ENCODE data around the gene UBE2S. TPM values are rescaled to one million over a fixed set of nuclear protein-coding genes. Genes with fewer than 3 reads are reported as not detected.
A peak's percentile ranks its signal among the peaks of the same experiment; 100 is the strongest.
"Not testable (repeated sequence)": the region's sequence is repeated elsewhere in the genome, so short reads cannot be mapped to it uniquely, and the experiment has no call there.

The UBE2S gene
- total and polyA plus RNA-seq, 4 donors: 14.6 to 124 (median 79.7) TPM

GRCh38 chr19:55449469-55449868 is 41.9 kb upstream of the UBE2S start:
- no peak overlapping the region for H3K27ac ChIP-seq (ENCODE audit: low read depth, low read length)

GRCh38 chr19:55448175-55448490 is 40.5 kb upstream of the UBE2S start:
- H3K27ac ChIP-seq (ENCODE audit: low read depth, low read length); H3K36me3 ChIP-seq (ENCODE audit: control insufficient read depth, insufficient read depth, low read length); H3K4me3 ChIP-seq (ENCODE audit: low read depth, low read length); H3K9me3 ChIP-seq (ENCODE audit: control insufficient read depth, insufficient read depth, low read length); DNase-seq (ENCODE audit: low read depth in 4 of 6, low spot score in 6 of 6): not testable (repeated sequence)
- WGBS (ENCODE audit: insufficient coverage): 76% methylated on average over 5 of the region's 5 CpGs
- H3K4me1 ChIP-seq (ENCODE audit: control insufficient read depth, insufficient read depth, low read length): peaks cover 69% of the 10 kb centered on the region
- peaks cover 20% of the 10 kb centered on the region for H3K27me3 ChIP-seq (ENCODE audit: control insufficient read depth, insufficient read depth, low read length)

More at GRCh38 chr19:55449469-55449868, 41.9 kb upstream of the UBE2S start:
- 27% methylated on average over 16 of the region's 16 CpGs for WGBS (ENCODE audit: insufficient coverage)
- DNase-seq (ENCODE audit: low read depth in 4 of 6, low spot score in 6 of 6): no peak
- Histone ChIP-seq H3K4me1 (ENCODE audit: control insufficient read depth, insufficient read depth, low read length) (peaks cover 70% of the 10 kb centered on the region), H3K4me3 (ENCODE audit: low read depth, low read length) (no peak overlapping the region), H3K36me3 (ENCODE audit: control insufficient read depth, insufficient read depth, low read length) (peaks cover 13% of the 10 kb centered on the region), H3K9me3 (ENCODE audit: control insufficient read depth, insufficient read depth, low read length) (no peaks in the 10 kb centered on the region), H3K27me3 (ENCODE audit: control insufficient read depth, insufficient read depth, low read length) (peaks cover 12% of the 10 kb centered on the region)

DNA sequence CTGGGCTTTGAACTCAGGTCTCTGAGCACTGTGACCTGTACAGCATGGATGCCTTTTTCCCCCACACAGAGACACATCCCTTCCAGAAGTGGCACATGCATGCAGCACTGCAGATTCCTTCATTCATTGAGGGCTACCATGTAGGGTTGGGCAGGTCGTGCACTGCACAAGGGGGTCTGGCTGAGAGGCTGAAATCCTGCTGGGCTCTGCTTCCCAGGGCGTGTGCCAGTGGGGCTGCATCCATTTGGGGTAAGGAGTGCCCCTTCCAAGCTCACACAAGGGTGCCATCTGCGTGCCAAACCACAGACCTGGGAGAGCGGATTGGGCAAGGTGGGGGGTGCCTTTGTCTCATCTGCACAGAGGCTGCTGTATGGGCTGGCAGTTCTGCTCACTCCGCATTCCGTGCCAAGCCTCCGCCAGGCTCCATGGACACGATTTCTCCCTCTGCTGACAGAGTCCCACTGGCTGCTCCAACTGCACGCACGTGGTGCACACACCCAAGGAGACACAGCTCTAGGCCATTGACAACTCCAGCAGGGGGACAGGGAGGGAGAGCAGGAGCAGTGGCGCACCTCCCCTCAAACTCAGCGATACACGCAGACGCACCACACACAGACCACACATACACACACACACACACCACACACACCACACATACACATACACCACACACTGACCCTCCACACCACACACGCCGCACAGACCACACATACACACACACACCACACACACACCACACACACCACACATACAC is 40.0 kb upstream of the UBE2S start:
- peak in 2 of 6 donors; percentile 82 to 85 for DNase-seq (ENCODE audit: low read depth in 4 of 6, low spot score in 6 of 6)
- peaks cover 23% of the 10 kb centered on the region for H3K27me3 ChIP-seq (ENCODE audit: control insufficient read depth, insufficient read depth, low read length)
- 14% methylated on average over 15 of the region's 16 CpGs for WGBS (ENCODE audit: insufficient coverage)

DNA sequence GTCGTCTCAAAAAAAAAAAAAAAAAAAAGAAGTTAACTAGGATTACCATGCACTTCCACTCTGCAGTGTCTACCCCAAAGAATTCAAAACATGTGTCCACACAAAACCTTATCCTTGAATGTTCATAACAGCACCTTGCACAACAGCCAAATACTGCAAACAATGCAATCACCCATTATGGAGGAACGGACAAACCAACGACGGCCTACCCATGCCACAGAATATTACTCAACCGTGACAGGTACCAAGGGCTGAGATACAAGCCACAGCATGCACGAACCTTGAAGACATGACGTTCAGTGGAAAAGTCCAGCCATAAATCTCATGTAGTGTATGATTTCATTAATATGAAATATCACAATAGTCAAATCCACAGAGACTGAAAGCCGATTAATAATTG is 38.5 kb upstream of the UBE2S start:
- H3K4me3 ChIP-seq (ENCODE audit: low read depth, low read length): no peak overlapping the region
- peaks cover 15% of the 10 kb centered on the region for H3K36me3 ChIP-seq (ENCODE audit: control insufficient read depth, insufficient read depth, low read length)
- no peak overlapping the region for H3K27ac ChIP-seq (ENCODE audit: low read depth, low read length)
- H3K9me3 ChIP-seq (ENCODE audit: control insufficient read depth, insufficient read depth, low read length): no peaks in the 10 kb centered on the region
- 82% methylated on average over 3 of the region's 8 CpGs for WGBS (ENCODE audit: insufficient coverage)
- no peak for DNase-seq (ENCODE audit: low read depth in 4 of 6, low spot score in 6 of 6)
- peaks cover 69% of the 10 kb centered on the region for H3K4me1 ChIP-seq (ENCODE audit: control insufficient read depth, insufficient read depth, low read length)
- H3K27me3 ChIP-seq (ENCODE audit: control insufficient read depth, insufficient read depth, low read length): peaks cover 28% of the 10 kb centered on the region

More for the DNA sequence above, 40.0 kb upstream of the UBE2S start:
- Histone ChIP-seq H3K36me3 (ENCODE audit: control insufficient read depth, insufficient read depth, low read length) (peaks cover 6% of the 10 kb centered on the region), H3K4me1 (ENCODE audit: control insufficient read depth, insufficient read depth, low read length) (peaks cover 69% of the 10 kb centered on the region), H3K4me3 (ENCODE audit: low read depth, low read length) (no peak overlapping the region), H3K27ac (ENCODE audit: low read depth, low read length) (no peak overlapping the region), H3K9me3 (ENCODE audit: control insufficient read depth, insufficient read depth, low read length) (no peaks in the 10 kb centered on the region)

DNA sequence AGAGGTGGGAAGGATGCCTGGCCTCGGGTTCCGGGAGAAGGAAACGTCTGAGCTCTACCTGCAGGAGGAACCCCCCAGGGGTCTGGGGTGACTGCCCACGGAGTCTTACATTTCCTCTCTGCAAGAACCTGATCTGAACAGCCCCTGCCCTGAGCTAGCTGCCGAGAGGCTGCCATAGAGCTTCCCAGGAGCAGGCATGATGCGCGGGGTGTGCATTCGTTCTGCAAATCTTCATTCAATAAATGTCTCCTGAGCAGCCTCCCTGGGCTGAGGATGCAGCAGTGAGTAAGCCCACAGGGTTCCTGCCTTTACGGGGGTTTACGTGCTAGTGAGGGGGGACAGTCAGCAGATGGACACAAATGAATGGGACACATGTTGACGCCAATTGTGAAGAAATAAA is 37.1 kb upstream of the UBE2S start:
- H3K27ac ChIP-seq (ENCODE audit: low read depth, low read length): no peak overlapping the region
- WGBS (ENCODE audit: insufficient coverage): 31% methylated on average over 10 of the region's 11 CpGs
- H3K36me3 ChIP-seq (ENCODE audit: control insufficient read depth, insufficient read depth, low read length): peaks cover 24% of the 10 kb centered on the region
- no peak overlapping the region for H3K4me3 ChIP-seq (ENCODE audit: low read depth, low read length)
- peaks cover 71% of the 10 kb centered on the region for H3K4me1 ChIP-seq (ENCODE audit: control insufficient read depth, insufficient read depth, low read length)
- no peak for DNase-seq (ENCODE audit: low read depth in 4 of 6, low spot score in 6 of 6)
- H3K9me3 ChIP-seq (ENCODE audit: control insufficient read depth, insufficient read depth, low read length): no peaks in the 10 kb centered on the region
- H3K27me3 ChIP-seq (ENCODE audit: control insufficient read depth, insufficient read depth, low read length): peaks cover 40% of the 10 kb centered on the region

- Histone ChIP-seq H3K4me1 (ENCODE audit: control insufficient read depth, insufficient read depth, low read length) (peaks cover 64% of the 10 kb centered on the region), H3K36me3 (ENCODE audit: control insufficient read depth, insufficient read depth, low read length) (peaks cover 27% of the 10 kb centered on the region), H3K27me3 (ENCODE audit: control insufficient read depth, insufficient read depth, low read length) (peaks cover 40% of the 10 kb centered on the region), H3K9me3 (ENCODE audit: control insufficient read depth, insufficient read depth, low read length) (no peaks in the 10 kb centered on the region), H3K27ac (ENCODE audit: low read depth, low read length) (no peak overlapping the region), H3K4me3 (ENCODE audit: low read depth, low read length) (no peak overlapping the region)
- 51% methylated on average over 12 of the region's 18 CpGs for WGBS (ENCODE audit: insufficient coverage)
- no peak for DNase-seq (ENCODE audit: low read depth in 4 of 6, low spot score in 6 of 6)
Measured at GRCh38 chr19:55443824-55444480, 36.4 kb upstream of the UBE2S start.

DNA sequence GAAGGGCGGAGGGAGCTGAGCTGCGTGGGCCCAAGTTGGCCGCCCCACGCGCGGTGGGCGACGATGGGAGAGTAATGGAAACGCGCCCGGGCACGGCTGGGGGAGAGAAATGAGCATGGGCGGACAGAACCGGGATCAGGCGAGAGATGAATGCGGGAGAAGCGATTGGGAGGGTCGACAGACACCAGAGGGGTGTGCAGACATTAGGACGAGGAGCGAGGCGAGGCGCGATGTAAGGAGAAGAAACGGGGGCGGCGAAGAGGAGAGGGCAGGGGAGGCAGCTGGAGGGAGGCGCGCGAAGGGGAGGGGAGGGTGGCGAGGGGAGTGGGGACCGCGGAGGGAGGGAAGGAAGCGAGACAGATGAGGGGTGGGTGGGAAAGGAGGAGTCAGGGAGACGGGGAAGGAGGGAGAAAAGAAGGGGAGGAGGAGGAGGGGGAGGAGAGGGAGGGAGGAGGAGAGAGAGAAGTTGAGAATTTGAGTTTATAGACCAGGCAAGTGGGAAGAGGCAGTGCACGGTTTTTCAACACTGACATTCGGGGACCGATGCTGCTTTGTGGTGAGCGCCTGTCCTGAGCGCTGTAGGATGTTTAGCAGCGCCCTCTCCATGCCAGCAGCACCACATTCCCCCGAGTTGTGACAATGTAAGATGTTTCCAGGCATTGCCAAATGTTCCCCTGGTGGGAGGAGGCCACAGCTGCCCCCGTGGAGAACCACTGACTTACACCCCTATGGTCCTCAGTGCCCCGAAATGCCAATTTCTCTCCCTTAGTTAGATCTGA is 35.6 kb upstream of the UBE2S start, which contains the start of gene SHISA7:
Gene SHISA7, minus strand, starts transcription at position 256 of the 779 bp plus-strand sequence. CDS start 437 bp downstream, outside the sequence.
- Histone ChIP-seq H3K9me3 (ENCODE audit: control insufficient read depth, insufficient read depth, low read length) (no peaks in the 10 kb centered on the region), H3K4me3 (ENCODE audit: low read depth, low read length) (no peak within 1 kb of the TSS), H3K4me1 (ENCODE audit: control insufficient read depth, insufficient read depth, low read length) (peaks cover 58% of the 10 kb centered on the region), H3K27ac (ENCODE audit: low read depth, low read length) (no peak within 1 kb of the TSS), H3K36me3 (ENCODE audit: control insufficient read depth, insufficient read depth, low read length) (peaks cover 31% of the 10 kb centered on the region), H3K27me3 (ENCODE audit: control insufficient read depth, insufficient read depth, low read length) (peaks cover 40% of the 10 kb centered on the region)
- 5% methylated on average over 38 of the region's 43 CpGs for WGBS (ENCODE audit: insufficient coverage)
- DNase-seq (ENCODE audit: low read depth in 4 of 6, low spot score in 6 of 6): peak in 2 of 6 donors; percentile 68 to 71

DNA sequence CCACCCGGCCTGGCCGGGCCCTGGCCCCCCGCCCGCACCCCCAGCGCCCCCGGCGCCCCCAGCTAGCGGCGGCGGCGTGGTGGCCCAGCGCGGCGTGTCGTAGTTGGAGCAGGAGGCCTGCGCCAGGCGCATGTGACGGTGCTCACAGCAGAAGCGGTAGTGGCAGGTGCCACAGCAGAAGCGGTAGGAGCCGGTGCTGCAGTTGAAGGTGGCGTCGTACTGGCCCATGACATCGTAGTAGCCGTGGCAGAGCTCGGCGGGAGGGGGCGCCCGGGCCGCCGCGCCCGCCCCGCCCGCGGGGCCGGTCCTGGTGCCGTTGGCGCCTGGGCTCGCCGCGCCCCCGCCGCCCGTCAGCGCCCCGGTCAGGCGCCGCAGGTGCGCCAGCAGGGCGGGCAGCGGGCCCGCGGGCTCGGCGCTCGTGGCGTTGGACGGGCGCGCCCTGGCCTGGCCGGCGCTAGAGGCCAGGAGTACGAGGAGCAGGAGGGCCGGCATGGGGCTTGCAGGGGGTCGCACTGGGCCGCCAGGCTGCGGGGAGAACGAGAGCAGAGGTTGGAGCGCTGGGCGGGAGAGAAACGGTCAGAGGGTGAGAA is 34.9 kb upstream of the UBE2S start:
- no peak overlapping the region for H3K4me3 ChIP-seq (ENCODE audit: low read depth, low read length)
- no peaks in the 10 kb centered on the region for H3K9me3 ChIP-seq (ENCODE audit: control insufficient read depth, insufficient read depth, low read length)
- H3K27ac ChIP-seq (ENCODE audit: low read depth, low read length): no peak overlapping the region
- peaks cover 40% of the 10 kb centered on the region for H3K27me3 ChIP-seq (ENCODE audit: control insufficient read depth, insufficient read depth, low read length)
- WGBS (ENCODE audit: insufficient coverage): 2% methylated on average over 71 of the region's 72 CpGs
- peaks cover 39% of the 10 kb centered on the region for H3K36me3 ChIP-seq (ENCODE audit: control insufficient read depth, insufficient read depth, low read length)
- H3K4me1 ChIP-seq (ENCODE audit: control insufficient read depth, insufficient read depth, low read length): peaks cover 53% of the 10 kb centered on the region
- DNase-seq (ENCODE audit: low read depth in 4 of 6, low spot score in 6 of 6): peak in 1 of 6 donors; percentile 30

DNA sequence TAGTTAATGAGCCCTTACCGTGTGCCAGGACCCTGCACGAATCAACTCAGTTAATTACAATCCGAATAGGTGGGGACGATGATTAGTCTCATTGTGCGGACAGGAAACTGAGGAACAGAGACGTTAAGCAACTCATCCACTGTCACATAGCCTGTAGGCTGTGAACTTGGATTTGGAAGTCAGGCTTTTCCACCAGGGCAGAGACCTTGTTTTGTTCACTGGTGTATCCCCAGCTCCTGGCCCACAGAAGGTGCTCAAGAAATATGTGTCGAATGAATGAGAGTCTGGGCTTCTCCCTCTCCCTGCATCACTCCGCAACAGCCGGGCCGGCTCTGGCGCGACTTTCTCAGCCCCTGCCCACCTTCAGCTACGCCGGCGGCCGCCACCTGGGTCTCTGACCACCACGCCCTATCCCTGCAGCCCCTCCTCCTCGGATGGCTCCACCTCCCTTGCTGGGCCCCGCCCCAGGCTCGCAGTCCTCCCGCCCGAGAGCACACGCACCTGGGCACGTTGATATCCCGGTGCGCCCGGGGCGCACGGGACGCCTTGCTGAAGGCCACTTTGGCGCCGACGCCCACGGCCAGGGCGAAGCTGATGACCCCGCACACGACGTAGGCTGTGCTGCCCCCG is 34.2 kb upstream of the UBE2S start:
- Histone ChIP-seq H3K4me1 (ENCODE audit: control insufficient read depth, insufficient read depth, low read length) (peaks cover 48% of the 10 kb centered on the region), H3K9me3 (ENCODE audit: control insufficient read depth, insufficient read depth, low read length) (no peaks in the 10 kb centered on the region), H3K4me3 (ENCODE audit: low read depth, low read length) (no peak overlapping the region), H3K36me3 (ENCODE audit: control insufficient read depth, insufficient read depth, low read length) (peaks cover 46% of the 10 kb centered on the region), H3K27me3 (ENCODE audit: control insufficient read depth, insufficient read depth, low read length) (peaks cover 40% of the 10 kb centered on the region), H3K27ac (ENCODE audit: low read depth, low read length) (no peak overlapping the region)
- 18% methylated on average over 27 of the region's 39 CpGs for WGBS (ENCODE audit: insufficient coverage)
- DNase-seq (ENCODE audit: low read depth in 4 of 6, low spot score in 6 of 6): no peak
